Esophagus muscularis mucosa (tissue), 4 donors: ENCODE data around the gene MUC5B. TPM values are rescaled to one million over a fixed set of nuclear protein-coding genes. Genes with fewer than 3 reads are reported as not detected.

Source experiments
- DNase-seq: peaks from one replicate; pipeline ENCODE4 v3.0.0-alpha.2; 2017; ENCODE audit errors: extremely low spot score
- H3K27ac ChIP-seq, 4 donors: fragments of 200-600 bp; sonication (generic); replicated peaks in 1 of 4; 1 replicate in 3 of 4; 2 replicates in 1 of 4; pipeline ENCODE4 v1.5.1; 2016 to 2019; ENCODE audit warnings: mild to moderate bottlenecking in 1 of 4
- H3K27me3 ChIP-seq, 4 donors: fragments of 200-600 bp; sonication (generic); one replicate each; pipeline versions ENCODE4 v1.5.1 to v1.6.0; 2016 to 2019
- H3K36me3 ChIP-seq, 4 donors: fragments of 200-600 bp; sonication (generic); one replicate each; pipeline ENCODE4 v1.5.1; 2016 to 2019
- H3K4me1 ChIP-seq, 4 donors: fragments of 200-600 bp; sonication (generic); one replicate each; pipeline ENCODE4 v1.5.1; 2016 to 2019
- H3K4me3 ChIP-seq, 4 donors: fragments of 200-600 bp; sonication (generic); 1 replicate in 2 of 4; 2 replicates in 2 of 4; pipeline ENCODE4 v1.5.1; 2016 to 2019; ENCODE audit warnings: mild to moderate bottlenecking in 4 of 4, moderate library complexity in 1 of 4
- H3K9me3 ChIP-seq, 4 donors: fragments of 200-600 bp; sonication (generic); 1 replicate in 3 of 4; 2 replicates in 1 of 4; pipeline ENCODE4 v1.5.1; 2016 to 2019
- CTCF ChIP-seq, 3 experiments: fragments of 200-600 bp in 2 of 3; fragments of 450-650 bp in 1 of 3; sonication (generic) in 2 of 3; IDR thresholded peaks; one replicate each; pipeline ENCODE4 v1.5.1; 2017 to 2019; ENCODE audit warnings: antibody characterized with exemption in 3 of 3, mild to moderate bottlenecking in 2 of 3, moderate library complexity in 1 of 3
- EP300 ChIP-seq: sonication (generic); formaldehyde crosslinking; IDR thresholded peaks from one replicate; pipeline ENCODE4 v1.6.1; 2017; ENCODE audit warnings: antibody characterized with exemption
- POLR2A ChIP-seq: fragments of 450-650 bp; IDR thresholded peaks from one replicate; pipeline ENCODE4 v1.6.1; 2017; ENCODE audit warnings: antibody characterized with exemption, moderate library complexity, mild to moderate bottlenecking, low read depth
- POLR2AphosphoS5 ChIP-seq, 2 donors: sonication (generic); formaldehyde crosslinking; IDR thresholded peaks; one replicate each; pipeline ENCODE4 v1.6.1; 2017; ENCODE audit warnings: antibody characterized with exemption in 2 of 2
- WGBS: methylation state at CpG from one replicate; pipeline ENCODE4 v1.1.5; 2018; 5-methylcytosine and 5-hydroxymethylcytosine counted together
- intact Hi-C: fragments of 100-400 bp; cut with DNase I; formaldehyde crosslinking; loops from one replicate; pipeline ENCODE4 v1.15.1; 2023
- total RNA-seq, 4 donors: library from RNA; depleted of rRNA; stranded (reverse); fragments of >200 nt; gene quantifications; one replicate each; pipeline versions ENCODE4 v1.1.0 to v1.2.1, GENCODE V29; 2016

The MUC5B gene
- total RNA-seq, 4 donors from 2014 or later: under 0.01 to 0.45 (median 0.06) TPM; not detected in 1

GRCh38 chr11:1230121-1230455 lies 7.2 kb downstream of the MUC5B start:
- Histone ChIP-seq H3K4me1 (no peaks in the 10 kb centered on the region), H3K27me3 (peaks cover 0 to 85% (median 0%) of the 10 kb centered on the region in 4 donors), H3K9me3 (no peaks in the 10 kb centered on the region), H3K4me3 (no peak overlapping the region), H3K27ac (no peak overlapping the region), H3K36me3 (no peaks in the 10 kb centered on the region)
- WGBS: 93% methylated on average over 2 of the region's 5 CpGs
- intact Hi-C loops: no loop called here
- DNase-seq: no peak
- no peak for TF ChIP-seq CTCF (IDR thresholded peaks at IDR 0.05)
- no peak for TF ChIP-seq POLR2A
- no peak for TF ChIP-seq EP300
- TF ChIP-seq POLR2AphosphoS5 (IDR thresholded peaks at IDR 0.05): no peak

GRCh38 chr11:1230456-1231395 lies 7.9 kb downstream of the MUC5B start:
- no peaks in the 10 kb centered on the region for H3K36me3 ChIP-seq
- H3K4me3 ChIP-seq: no peak overlapping the region
- no peaks in the 10 kb centered on the region for H3K4me1 ChIP-seq
- 80% methylated on average over 27 of the region's 45 CpGs for WGBS
- peaks cover 0 to 78% (median 0%) of the 10 kb centered on the region in 4 donors for H3K27me3 ChIP-seq
- no peak overlapping the region for H3K27ac ChIP-seq
- intact Hi-C loops: no loop called here
- TF ChIP-seq POLR2AphosphoS5 (IDR thresholded peaks at IDR 0.05): no peak
- H3K9me3 ChIP-seq: no peaks in the 10 kb centered on the region
- no peak for DNase-seq

GRCh38 chr11:1231396-1232020 lies 8.6 kb downstream of the MUC5B start:
- no peaks in the 10 kb centered on the region for H3K4me1 ChIP-seq
- intact Hi-C loops: no loop called here
- H3K27me3 ChIP-seq: peaks cover 0 to 70% (median 0%) of the 10 kb centered on the region in 4 donors
- WGBS: no CpG with 5 or more reads among the region's 22 CpGs
- H3K9me3 ChIP-seq: no peaks in the 10 kb centered on the region
- H3K4me3 ChIP-seq: no peak overlapping the region
- no peak for TF ChIP-seq CTCF (IDR thresholded peaks at IDR 0.05)
- no peak for TF ChIP-seq EP300
- no peak for TF ChIP-seq POLR2A
- no peak for TF ChIP-seq POLR2AphosphoS5 (IDR thresholded peaks at IDR 0.05)
- H3K27ac ChIP-seq: no peak overlapping the region
- H3K36me3 ChIP-seq: no peaks in the 10 kb centered on the region
- no peak for DNase-seq

- Histone ChIP-seq H3K36me3 (no peaks in the 10 kb centered on the region), H3K4me1 (no peaks in the 10 kb centered on the region), H3K9me3 (no peaks in the 10 kb centered on the region), H3K27ac (no peak overlapping the region), H3K27me3 (peaks cover 0 to 63% (median 0%) of the 10 kb centered on the region in 4 donors), H3K4me3 (no peak overlapping the region)
- WGBS: 87% methylated on average over 39 of the region's 46 CpGs
- intact Hi-C loops: no loop called here
- no peak for DNase-seq
- TF ChIP-seq EP300 (no peak), CTCF (IDR thresholded peaks at IDR 0.05) (no peak), POLR2AphosphoS5 (IDR thresholded peaks at IDR 0.05) (no peak), POLR2A (no peak)
These were observed 9.4 kb downstream of the MUC5B start for GRCh38 chr11:1232021-1232882.
